ENCODE results near the gene RGS6.
"Not testable (repeated sequence)": the region's sequence is repeated elsewhere in the genome, so short reads cannot be mapped to it uniquely, and the experiment has no call there.

DNA sequence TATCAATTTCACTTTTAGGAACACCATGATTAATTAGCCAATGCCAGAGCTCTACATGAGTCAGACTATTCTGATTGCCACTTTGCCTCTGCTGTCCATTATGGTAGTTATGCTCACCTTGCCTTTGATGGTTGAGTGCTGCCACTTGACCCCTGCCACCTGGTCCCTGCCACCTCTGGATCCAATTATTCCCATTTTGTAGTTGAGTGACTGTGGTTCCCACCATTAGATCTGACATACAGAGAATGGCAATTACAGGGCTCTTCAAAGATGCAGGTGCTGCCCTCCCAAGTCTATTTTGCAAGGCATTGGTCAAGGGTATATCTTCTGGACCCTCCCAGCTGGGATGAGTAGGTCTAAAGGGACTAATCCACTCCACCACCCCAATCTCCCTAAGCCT, 8.3 kb downstream of the RGS6 start:
- not testable (repeated sequence) for TF ChIP-seq EZH2phosphoT487 (IDR thresholded peaks at IDR 0.05; ENCODE audit: insufficient read depth, low read depth); EZH2 (IDR thresholded peaks at IDR 0.05; ENCODE audit: insufficient read depth, poor library complexity, severe bottlenecking)
